K562 (cell line): Measurements from ENCODE around the gene MYO1H. TPM values are rescaled to one million over a fixed set of nuclear protein-coding genes. Genes with fewer than 3 reads are reported as not detected.

Experiments
- CBFA2T3 ChIP-seq: fragments of 450-650 bp; IDR thresholded peaks from 2 replicates; pipeline ENCODE4 v1.6.1; 2017
- ZNF212 ChIP-seq: fragments of 450-650 bp; formaldehyde crosslinking; IDR thresholded peaks from 2 replicates; pipeline ENCODE4 v1.4.0; 2020; ENCODE audit warnings: mild to moderate bottlenecking
- ZNF609 ChIP-seq: sonication (generic); formaldehyde crosslinking; IDR thresholded peaks from 2 replicates; pipeline ENCODE4 v1.8.1; 2023; ENCODE audit warnings: missing genetic modification reagents, mild to moderate bottlenecking, borderline replicate concordance
- polyA plus RNA-seq, 8 experiments: library from polyadenylated mRNA; depleted of rRNA in 4 of 8; stranded (reverse) in 5 of 8; unstranded in 3 of 8; fragments of >200 nt; fragmentation: Nextera tagmentation in 2 of 8; fragmentation: Illumina TruSeq in 1 of 8; extraction: Ambion mirVana in 2 of 8; extraction: Trizol in 1 of 8; gene quantifications; 2 replicates each; pipeline versions ENCODE4 v1.2.1 to v1.2.3, GENCODE V29; 2011 to 2014; ENCODE audit warnings: inconsistent platforms in 1 of 8, missing spikeins in 1 of 8
- total RNA-seq, 7 experiments: library from RNA; depleted of rRNA in 6 of 7; stranded (reverse); fragments of >200 nt in 6 of 7; fragmentation: Illumina TruSeq in 2 of 7; extraction: Trizol in 2 of 7; gene quantifications; 2 replicates each; pipeline versions ENCODE4 v1.2.1 to v1.2.3, GENCODE V29; 2011 to 2021; ENCODE audit warnings: low replicate concordance in 1 of 7
- TF ChIP-seq, protein P1 (sequence below): sonication (generic); formaldehyde crosslinking; IDR thresholded peaks from 2 replicates; pipeline ENCODE4 v1.8.0; 2022; ENCODE audit warnings: mild to moderate bottlenecking, missing genetic modification reagents

Gene MYO1H
- total and polyA plus RNA-seq, 9 of the 15 experiments (the other 6 are each of a cell fraction or from before 2014, with no cell fraction given) = not detected

DNA sequence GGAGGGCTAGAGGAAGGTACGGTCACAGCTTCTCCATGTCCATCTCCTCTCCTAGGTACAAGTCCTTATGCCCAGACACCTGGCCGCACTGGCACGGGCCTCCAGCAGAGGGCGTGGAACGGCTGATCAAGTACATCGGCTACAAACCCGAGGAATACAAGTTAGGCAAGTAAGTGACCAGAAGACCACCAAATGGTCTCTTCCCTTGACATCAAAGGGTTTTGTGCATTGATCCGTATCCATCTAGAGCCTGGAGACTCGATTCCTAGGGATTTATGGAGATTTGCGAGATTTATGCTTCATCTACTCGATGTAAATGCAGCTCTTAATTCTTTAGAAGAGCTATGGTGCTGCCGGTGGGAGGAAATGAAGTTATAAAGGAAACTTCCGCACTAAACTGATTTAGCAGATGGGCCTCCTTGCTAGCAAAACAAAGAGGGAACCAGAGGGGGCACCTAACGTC, 85.2 kb downstream of the MYO1H start (continued):
- TF ChIP-seq, protein P1, sequence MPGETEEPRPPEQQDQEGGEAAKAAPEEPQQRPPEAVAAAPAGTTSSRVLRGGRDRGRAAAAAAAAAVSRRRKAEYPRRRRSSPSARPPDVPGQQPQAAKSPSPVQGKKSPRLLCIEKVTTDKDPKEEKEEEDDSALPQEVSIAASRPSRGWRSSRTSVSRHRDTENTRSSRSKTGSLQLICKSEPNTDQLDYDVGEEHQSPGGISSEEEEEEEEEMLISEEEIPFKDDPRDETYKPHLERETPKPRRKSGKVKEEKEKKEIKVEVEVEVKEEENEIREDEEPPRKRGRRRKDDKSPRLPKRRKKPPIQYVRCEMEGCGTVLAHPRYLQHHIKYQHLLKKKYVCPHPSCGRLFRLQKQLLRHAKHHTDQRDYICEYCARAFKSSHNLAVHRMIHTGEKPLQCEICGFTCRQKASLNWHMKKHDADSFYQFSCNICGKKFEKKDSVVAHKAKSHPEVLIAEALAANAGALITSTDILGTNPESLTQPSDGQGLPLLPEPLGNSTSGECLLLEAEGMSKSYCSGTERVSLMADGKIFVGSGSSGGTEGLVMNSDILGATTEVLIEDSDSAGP (CRISPR knock-in tag) = no peak
- TF ChIP-seq ZNF212 (no peak), ZNF609 (no peak), CBFA2T3 (no peak)
- TF ChIP-seq, all 486 proteins: peak for 12
